Upper lobe of left lung (tissue), 6 donors: ENCODE measurements around the gene CRYBB3. TPM values are rescaled to one million over a fixed set of nuclear protein-coding genes. Genes with fewer than 3 reads are reported as not detected.

Experiments
- ATAC-seq, 2 donors: fragments of 200-7000 bp; cut with Tn5 transposase; one replicate each; pipeline ENCODE4 v1.9.1; 2022; ENCODE audit warnings: mild to moderate bottlenecking in 2 of 2, moderate library complexity in 2 of 2; ENCODE audit not compliant: low FRiP score in 2 of 2
- DNase-seq, 2 donors: peaks; one replicate each; pipeline ENCODE4 v3.0.0-alpha.2; 2019 to 2020
- H3K27ac ChIP-seq, 4 donors: fragments of 200-600 bp; sonication (generic); one replicate each; pipeline ENCODE4 v1.5.1; 2016 to 2019
- H3K27me3 ChIP-seq, 4 donors: fragments of 200-600 bp; sonication (generic); one replicate each; pipeline ENCODE4 v1.5.1; 2017 to 2019
- H3K36me3 ChIP-seq, 4 donors: fragments of 200-600 bp; sonication (generic); one replicate each; pipeline ENCODE4 v1.5.1; 2016 to 2019
- H3K4me1 ChIP-seq, 4 donors: fragments of 200-600 bp; sonication (generic); one replicate each; pipeline ENCODE4 v1.5.1; 2018 to 2019
- H3K4me3 ChIP-seq, 4 donors: fragments of 200-600 bp; sonication (generic); one replicate each; pipeline ENCODE4 v1.5.1; 2017 to 2019; ENCODE audit warnings: mild to moderate bottlenecking in 2 of 4, moderate library complexity in 1 of 4
- H3K9me3 ChIP-seq, 4 donors: fragments of 200-600 bp; sonication (generic); one replicate each; pipeline ENCODE4 v1.5.1; 2018 to 2019
- CTCF ChIP-seq, 6 experiments: fragments of 450-650 bp in 4 of 6; fragments of 200-600 bp in 2 of 6; sonication (generic) in 2 of 6; IDR thresholded peaks; one replicate each; pipeline ENCODE4 v1.5.1; 2016 to 2019; ENCODE audit warnings: antibody characterized with exemption in 6 of 6
- EP300 ChIP-seq, 4 donors: sonication (generic); formaldehyde crosslinking; IDR thresholded peaks; one replicate each; pipeline ENCODE4 v1.5.1; 2017; ENCODE audit warnings: antibody characterized with exemption in 4 of 4, control low read depth in 2 of 4
- POLR2A ChIP-seq, 4 donors: fragments of 450-650 bp; IDR thresholded peaks; one replicate each; pipeline ENCODE4 v1.5.1; 2016 to 2017; ENCODE audit warnings: antibody characterized with exemption in 4 of 4, mild to moderate bottlenecking in 2 of 4
- POLR2AphosphoS5 ChIP-seq, 2 donors: sonication (generic); formaldehyde crosslinking; IDR thresholded peaks; one replicate each; pipeline ENCODE4 v1.5.1; 2017; ENCODE audit warnings: antibody characterized with exemption in 2 of 2
- whole genome bisulfite sequencing, 2 donors: methylation state at CpG; one replicate each; pipeline ENCODE4 v1.1.5; 2017 to 2018; 5-methylcytosine and 5-hydroxymethylcytosine counted together
- total RNA-seq, 6 donors: library from RNA; depleted of rRNA in 4 of 6; stranded (reverse); fragments of >200 nt in 4 of 6; gene quantifications; one replicate each; pipeline versions ENCODE4 v1.1.0 to v1.2.1, GENCODE V29; 2016 to 2021
- donor health status: DM: no; HTN: no; CAD: no; lungs with moderate emphysema.
- donor health status: DM: no; HTN: yes; CAD: no; lungs with severe emphysema.

The CRYBB3 gene
- total RNA-seq, 6 donors from 2014 or later, result 0.26 to 0.61 TPM; not detected in 4

- Histone ChIP-seq H3K27ac (no peak overlapping the region), H3K27me3 (no peaks in the 10 kb centered on the region), H3K36me3 (peaks cover 15 to 74% (median 31%) of the 10 kb centered on the region in 4 donors), H3K4me3 (no peak overlapping the region), H3K4me1 (no peaks in the 10 kb centered on the region), H3K9me3 (no peaks in the 10 kb centered on the region)
- TF ChIP-seq POLR2AphosphoS5 (IDR thresholded peaks at IDR 0.05) (no peak), POLR2A (IDR thresholded peaks at IDR 0.05) (no peak), EP300 (IDR thresholded peaks at IDR 0.05) (no peak), CTCF (IDR thresholded peaks at IDR 0.05) (no peak)
- WGBS, 2 donors, result 74 to 86% methylated on average over 5 to 12 of the region's 12 CpGs
- ATAC-seq (no peak), DNase-seq (no peak)
Measured at GRCh38 chr22:25192406-25192805, 7.3 kb upstream of the CRYBB3 start.

- Histone ChIP-seq H3K36me3 (peaks cover 15 to 76% (median 31%) of the 10 kb centered on the region in 4 donors), H3K9me3 (no peaks in the 10 kb centered on the region), H3K27ac (no peak overlapping the region), H3K27me3 (no peaks in the 10 kb centered on the region), H3K4me1 (no peaks in the 10 kb centered on the region), H3K4me3 (no peak overlapping the region)
- ATAC-seq (no peak), DNase-seq (no peak)
- TF ChIP-seq CTCF (IDR thresholded peaks at IDR 0.05) (no peak), EP300 (IDR thresholded peaks at IDR 0.05) (no peak), POLR2A (IDR thresholded peaks at IDR 0.05) (no peak)
- WGBS, 2 donors, result 63 to 67% methylated on average over 4 of the region's 4 CpGs
Measured at GRCh38 chr22:25193130-25193529, 6.5 kb upstream of the CRYBB3 start.

- no peak for ATAC-seq
- 67 to 82% methylated on average over 3 of the region's 3 CpGs for WGBS, 2 donors
- no peak overlapping the region for H3K4me3 ChIP-seq
- H3K9me3 ChIP-seq, result no peaks in the 10 kb centered on the region
- no peak for DNase-seq
- TF ChIP-seq POLR2AphosphoS5 (IDR thresholded peaks at IDR 0.05) (no peak), CTCF (IDR thresholded peaks at IDR 0.05) (no peak), EP300 (IDR thresholded peaks at IDR 0.05) (no peak), POLR2A (IDR thresholded peaks at IDR 0.05) (no peak)
- H3K27me3 ChIP-seq, result no peaks in the 10 kb centered on the region
- no peak overlapping the region for H3K27ac ChIP-seq
- no peaks in the 10 kb centered on the region for H3K4me1 ChIP-seq
- peaks cover 15 to 76% (median 32%) of the 10 kb centered on the region in 4 donors for H3K36me3 ChIP-seq
Measured at GRCh38 chr22:25193548-25193947, 6.1 kb upstream of the CRYBB3 start.

- no peak overlapping the region for H3K4me3 ChIP-seq
- no peak overlapping the region for H3K27ac ChIP-seq
- H3K27me3 ChIP-seq, result no peaks in the 10 kb centered on the region
- no peak for TF ChIP-seq EP300 (IDR thresholded peaks at IDR 0.05)
- TF ChIP-seq POLR2A (IDR thresholded peaks at IDR 0.05), result no peak
- TF ChIP-seq POLR2AphosphoS5 (IDR thresholded peaks at IDR 0.05), result no peak
- no peak for TF ChIP-seq CTCF (IDR thresholded peaks at IDR 0.05)
- ATAC-seq, result no peak
- H3K9me3 ChIP-seq, result no peaks in the 10 kb centered on the region
- no peaks in the 10 kb centered on the region for H3K4me1 ChIP-seq
- H3K36me3 ChIP-seq, result peaks cover 15 to 67% (median 23%) of the 10 kb centered on the region in 4 donors
- no peak for DNase-seq
- WGBS, 2 donors, result 87 to 90% methylated on average over 5 of the region's 5 CpGs
Measured at GRCh38 chr22:25196326-25196725, 3.3 kb upstream of the CRYBB3 start.

- TF ChIP-seq POLR2A (IDR thresholded peaks at IDR 0.05) (no peak), EP300 (IDR thresholded peaks at IDR 0.05) (no peak), CTCF (IDR thresholded peaks at IDR 0.05) (no peak), POLR2AphosphoS5 (IDR thresholded peaks at IDR 0.05) (no peak)
- WGBS, 2 donors, result 85 to 91% methylated on average over 4 of the region's 4 CpGs
- no peaks in the 10 kb centered on the region for H3K27me3 ChIP-seq
- no peak for ATAC-seq
- peaks cover 9 to 61% (median 17%) of the 10 kb centered on the region in 4 donors for H3K36me3 ChIP-seq
- H3K4me3 ChIP-seq, result no peak overlapping the region
- no peak overlapping the region for H3K27ac ChIP-seq
- DNase-seq, result no peak
- no peaks in the 10 kb centered on the region for H3K4me1 ChIP-seq
- H3K9me3 ChIP-seq, result no peaks in the 10 kb centered on the region
Measured at GRCh38 chr22:25197340-25197739, 2.3 kb upstream of the CRYBB3 start.
